ELR (cell line): ENCODE results near the gene AKR7A3.
A peak's percentile ranks its signal among the peaks of the same experiment; 100 is the strongest.

Experiments
- DNase-seq: peaks from one replicate; pipeline ENCODE4 v3.0.0-alpha.2; 2015; ENCODE audit warnings: low read depth

The AKR7A3 gene

GRCh38 chr1:19251305-19252196 lies 37.0 kb downstream of the AKR7A3 start, which contains the start of the genes EMC1 and MRTO4:
EMC1 (minus strand) TSS chr1:19251524; CDS start chr1:19251509, 15 bp downstream.
MRTO4 (plus strand) TSS chr1:19251805; CDS start chr1:19251836, 31 bp downstream.
- peak; percentile 89 for DNase-seq

- DNase-seq = peak; percentile 32
These were observed 37.8 kb downstream of the AKR7A3 start for GRCh38 chr1:19250629-19251304.

DNA sequence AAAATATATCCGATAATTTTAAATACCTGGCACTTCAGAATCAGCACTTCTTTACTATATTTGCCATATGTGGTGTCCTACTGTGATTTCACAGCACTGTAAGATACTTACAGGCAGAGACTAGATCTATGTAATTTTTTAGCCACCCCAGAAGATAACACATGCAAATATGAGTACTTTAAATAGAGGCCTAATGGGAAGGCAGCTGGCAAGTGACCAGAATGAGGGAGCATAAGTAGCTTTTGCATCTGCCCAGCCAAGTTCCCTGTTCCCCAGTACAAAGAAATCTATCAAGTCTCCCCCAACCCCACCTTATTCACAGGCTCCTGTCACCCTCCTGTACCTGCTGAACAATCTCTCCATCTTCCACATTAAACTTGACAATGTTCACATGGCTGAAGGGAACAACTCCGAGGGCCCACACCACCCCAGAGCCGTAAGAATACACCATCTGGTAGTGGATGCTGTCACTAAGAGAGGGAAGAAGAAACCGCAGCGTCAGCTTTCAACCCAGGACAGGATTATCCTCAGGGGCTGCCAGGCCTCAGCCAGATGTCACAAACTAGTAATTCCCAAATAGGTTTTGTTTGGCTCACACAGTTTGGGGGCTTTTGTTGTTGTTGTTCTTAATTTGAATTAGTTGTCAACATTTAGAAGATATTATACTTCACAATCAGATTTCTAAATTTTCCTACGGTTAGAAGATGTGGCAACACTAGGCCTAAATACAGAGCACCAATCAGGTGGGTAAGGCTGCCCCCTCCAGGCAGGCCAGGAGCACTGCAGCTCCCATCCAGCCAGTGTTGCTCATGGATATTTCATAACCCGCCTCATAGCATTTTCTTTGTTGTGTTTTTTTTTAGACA lies 47.7 kb downstream of the AKR7A3 start:
- peak; percentile 67 for DNase-seq

- no peak for DNase-seq
These were observed 48.7 kb downstream of the AKR7A3 start for GRCh38 chr1:19239876-19240275.

GRCh38 chr1:19234224-19234623 lies 54.3 kb downstream of the AKR7A3 start:
- DNase-seq = no peak
